Measurements from ENCODE around the gene WHAMM.
"Not testable (repeated sequence)": the region's sequence is repeated elsewhere in the genome, so short reads cannot be mapped to it uniquely, and the experiment has no call there.

Gene WHAMM

DNA sequence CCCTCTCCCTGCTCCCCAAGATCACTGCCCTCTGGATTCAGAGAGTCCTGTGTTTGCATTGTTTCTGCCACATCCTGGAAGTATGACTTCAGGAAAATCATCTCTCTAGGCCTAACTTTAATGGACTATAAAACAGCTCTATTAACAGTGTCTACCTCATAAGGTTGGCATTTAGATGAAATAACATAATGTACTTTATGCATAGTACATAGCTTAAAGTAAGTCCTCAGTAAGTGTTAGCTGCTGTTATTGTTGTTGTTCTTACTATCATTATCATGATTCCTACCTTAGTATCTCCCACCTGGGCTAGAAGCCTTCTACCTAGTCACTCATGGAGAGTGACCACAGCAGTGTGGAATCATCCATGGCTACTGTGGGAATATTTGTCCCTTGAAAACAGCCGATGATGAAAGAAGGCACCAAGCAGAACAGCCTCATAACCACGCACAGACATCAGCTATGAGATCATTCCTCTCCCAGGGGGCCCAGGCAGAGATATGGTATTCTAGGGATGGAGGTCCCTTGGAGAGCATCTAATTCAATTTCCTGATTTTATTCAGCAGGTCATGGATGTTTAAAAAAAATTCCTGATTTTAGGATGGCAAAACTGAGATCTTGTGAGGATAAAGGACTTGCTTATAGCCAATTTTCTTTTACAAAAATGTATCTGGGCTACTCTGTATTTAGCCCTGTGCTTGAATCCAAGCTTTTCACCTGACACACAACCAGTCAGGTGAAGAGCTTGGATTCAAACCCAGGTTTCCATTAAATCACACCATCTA, 5.4 kb upstream of the WHAMM start:
- DNase-seq (ENCODE audit: low read depth, low spot score) = peak; percentile 10

DNA sequence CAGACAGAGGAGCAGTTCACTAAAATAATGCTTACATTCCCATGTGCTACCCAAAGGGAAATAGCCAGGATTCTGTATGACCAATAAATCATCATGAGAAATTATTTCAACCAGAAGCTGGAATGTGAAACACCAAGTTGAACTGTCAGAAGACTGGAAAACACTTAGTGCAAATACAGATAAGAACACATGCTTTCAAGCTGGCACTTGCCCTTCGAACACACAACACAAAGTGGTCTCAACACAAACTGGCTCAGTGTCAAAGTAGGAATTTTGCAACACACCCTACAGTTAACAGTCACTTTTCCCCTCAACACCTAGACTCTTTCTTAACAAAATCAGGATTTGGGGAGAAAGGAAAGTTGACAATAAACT, 4.9 kb upstream of the WHAMM start:
- DNase-seq (ENCODE audit: low read depth, low spot score) = no peak

DNA sequence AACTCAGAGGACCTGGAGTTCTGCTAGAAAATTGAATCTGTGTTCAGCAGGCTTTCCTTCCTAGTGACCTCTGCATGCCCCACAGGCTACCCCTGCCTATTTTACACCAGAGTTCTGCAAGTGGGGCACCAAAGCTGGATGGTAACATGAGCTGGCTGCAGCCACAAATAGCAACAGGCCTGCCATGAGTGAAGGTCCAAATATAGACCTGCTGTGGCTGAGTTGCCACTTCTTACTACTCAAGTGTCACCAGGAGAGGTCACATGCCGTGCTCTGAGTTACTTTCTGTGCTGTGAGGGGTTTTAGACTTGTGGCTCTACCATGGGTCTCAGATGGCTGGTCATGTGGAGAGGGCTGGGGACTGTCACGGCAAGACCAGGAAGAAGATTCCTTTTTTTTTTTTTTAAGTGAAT, 3.4 kb upstream of the WHAMM start, which contains the start of gene FSD2:
TSS of gene FSD2 (minus strand) at position 76 of the 413 bp plus-strand sequence. CDS start 18,679 bp downstream, outside the sequence.
- DNase-seq (ENCODE audit: low read depth, low spot score) = no peak

DNA sequence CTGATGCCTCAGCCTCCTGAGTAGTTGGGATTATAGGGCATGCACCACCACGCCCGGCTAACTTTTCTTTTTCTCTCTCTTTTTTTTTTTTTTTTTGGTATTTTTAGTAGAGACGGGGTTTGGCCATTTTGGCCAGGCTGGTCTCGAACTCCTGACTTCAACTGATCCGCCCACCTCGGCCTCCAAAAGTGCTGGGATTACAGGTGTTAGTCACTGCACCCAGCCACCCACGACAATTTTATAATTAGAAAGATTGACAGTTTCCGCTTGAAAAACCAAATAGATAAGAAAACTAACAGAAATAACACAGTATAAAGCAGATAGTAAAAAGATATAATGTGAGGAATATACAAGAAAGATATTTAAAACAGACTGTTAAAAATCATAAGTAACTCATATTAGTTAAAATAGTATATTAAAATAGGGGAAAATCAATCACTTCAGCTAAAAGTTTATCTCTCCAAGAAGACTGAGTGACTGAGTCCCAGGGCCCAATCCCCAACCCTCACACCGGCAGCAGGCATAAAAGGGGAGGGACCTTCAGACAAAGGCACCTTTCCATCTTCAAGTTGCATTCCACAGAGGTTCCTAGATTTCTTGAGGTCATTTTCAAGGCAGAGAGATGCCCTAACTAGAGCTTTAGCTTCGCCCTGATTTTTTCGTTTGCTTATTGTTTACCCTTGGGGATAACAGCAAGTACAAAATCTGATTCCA, 1.4 kb upstream of the WHAMM start:
- no peak for DNase-seq (ENCODE audit: low read depth, low spot score)

DNA sequence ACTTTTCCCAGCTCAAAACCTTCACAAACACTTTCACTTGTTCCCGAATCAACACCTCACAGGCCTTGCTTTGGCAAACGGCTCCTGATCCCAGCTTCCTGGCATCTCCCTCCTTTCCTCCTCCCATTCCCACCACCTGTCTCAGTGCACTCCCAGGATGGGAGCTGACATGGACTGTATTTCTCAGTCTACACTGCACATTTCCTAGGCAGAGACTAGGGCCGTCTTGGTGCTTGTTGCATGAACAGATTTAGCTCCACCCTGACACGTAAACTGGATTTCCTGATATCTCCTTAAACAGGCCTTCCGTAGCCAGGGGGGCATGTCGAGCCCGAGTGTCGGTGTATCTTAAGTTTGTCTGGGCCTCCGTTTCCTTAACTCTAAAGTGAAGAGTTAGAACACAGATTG, 790 bp upstream of the WHAMM start:
- no peak for DNase-seq (ENCODE audit: low read depth, low spot score)

DNA sequence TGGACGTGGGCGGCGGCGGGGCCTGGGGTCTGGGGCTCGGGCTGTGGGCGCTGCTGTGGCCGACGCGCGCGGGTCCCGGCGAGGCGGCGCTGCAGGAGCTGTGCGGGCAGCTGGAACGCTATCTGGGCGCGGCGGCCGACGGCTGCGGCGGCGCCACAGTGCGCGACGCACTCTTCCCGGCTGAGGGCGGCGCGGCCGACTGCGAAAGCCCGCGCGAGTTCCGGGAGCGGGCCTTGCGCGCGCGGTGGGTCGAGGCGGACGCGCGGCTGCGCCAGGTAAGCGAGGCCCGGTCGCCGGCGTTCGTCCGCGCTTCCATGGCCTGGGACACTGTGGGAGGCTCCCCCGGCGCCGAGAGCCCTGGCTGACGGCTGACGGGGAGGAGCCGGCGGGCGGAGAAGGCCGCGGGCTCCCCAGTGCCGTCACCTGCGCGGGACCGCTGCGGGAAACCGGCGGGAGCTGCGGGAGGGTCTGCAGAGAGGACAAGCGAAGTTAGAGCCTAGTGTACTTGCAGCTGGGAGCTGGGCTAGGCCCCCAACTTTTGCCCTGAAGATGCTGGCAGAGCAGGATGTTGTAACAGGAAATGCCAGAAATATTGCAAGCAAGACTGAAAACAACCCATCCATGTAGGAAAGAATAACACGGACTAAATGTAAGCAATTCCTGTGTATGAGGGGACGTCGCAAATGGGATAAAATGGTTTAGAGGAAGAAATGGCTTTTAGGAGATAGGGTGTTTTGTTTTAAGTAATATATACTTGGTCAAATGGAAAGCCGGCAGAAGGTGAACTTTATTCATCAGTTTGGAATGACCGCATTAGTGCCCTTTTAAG, 847 bp downstream of the WHAMM start:
- DNase-seq (ENCODE audit: low read depth, low spot score) = peak; percentile 81

DNA sequence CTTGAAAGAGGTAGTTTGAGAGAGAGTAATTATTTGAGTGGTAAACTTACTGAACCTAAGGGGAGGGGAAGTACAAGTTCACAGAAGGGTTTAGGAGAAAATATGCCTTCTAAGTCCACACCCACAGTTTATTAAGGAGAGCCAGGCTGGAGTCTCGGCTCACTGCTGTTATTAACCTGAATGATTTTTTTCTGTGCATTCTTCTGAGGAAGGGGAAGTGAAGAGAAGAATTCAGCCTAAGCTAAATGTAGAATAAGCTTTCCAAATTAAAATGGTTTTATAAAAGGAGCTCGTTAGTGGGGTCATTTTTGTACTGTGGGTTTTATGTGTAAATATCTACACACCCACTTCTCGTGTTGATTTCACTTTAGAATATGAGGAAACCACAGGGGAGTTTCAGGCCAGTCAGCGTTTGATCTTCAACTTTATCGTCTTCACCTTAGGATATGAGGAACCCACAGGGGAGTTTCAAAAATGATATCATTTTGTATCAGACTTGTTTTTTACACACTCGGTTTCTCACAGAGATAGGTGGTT, 1.5 kb downstream of the WHAMM start:
- peak; percentile 31 for DNase-seq (ENCODE audit: low read depth, low spot score)

DNA sequence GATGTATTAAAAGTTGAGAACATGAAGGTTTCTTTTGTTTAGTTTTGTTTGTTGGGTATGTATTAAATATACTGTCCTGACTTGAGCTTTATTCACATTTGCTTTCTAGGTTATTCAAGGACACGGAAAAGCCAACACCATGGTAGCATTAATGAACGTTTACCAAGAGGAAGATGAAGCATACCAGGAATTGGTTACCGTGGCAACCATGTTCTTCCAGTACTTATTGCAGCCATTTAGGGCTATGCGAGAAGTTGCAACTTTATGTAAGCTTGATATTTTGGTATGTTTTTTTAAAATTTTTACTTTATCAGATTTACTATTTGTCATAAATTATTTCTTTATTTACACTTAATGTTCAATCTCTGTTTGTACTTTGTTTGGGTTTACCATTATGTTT, 3.6 kb downstream of the WHAMM start:
- no peak for DNase-seq (ENCODE audit: low read depth, low spot score)

DNA sequence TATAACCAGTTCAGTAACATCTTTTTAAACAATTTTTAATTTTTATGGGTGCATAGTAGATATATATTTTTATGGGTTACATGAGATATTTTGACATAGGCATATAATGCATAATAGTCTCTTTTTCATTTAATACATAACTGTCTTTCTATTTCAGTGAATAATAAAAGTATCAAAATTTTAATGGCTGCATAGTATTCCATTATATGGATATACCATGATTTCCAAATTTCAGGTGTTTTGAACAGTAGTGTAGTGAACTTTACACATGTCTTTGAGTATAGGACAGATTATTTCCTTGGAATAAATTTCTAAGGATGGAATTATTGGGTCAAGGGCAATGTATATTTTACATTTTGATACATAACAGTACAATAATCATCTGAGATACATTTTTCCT, 10.7 kb downstream of the WHAMM start:
- DNase-seq (ENCODE audit: low read depth, low spot score) = no peak

DNA sequence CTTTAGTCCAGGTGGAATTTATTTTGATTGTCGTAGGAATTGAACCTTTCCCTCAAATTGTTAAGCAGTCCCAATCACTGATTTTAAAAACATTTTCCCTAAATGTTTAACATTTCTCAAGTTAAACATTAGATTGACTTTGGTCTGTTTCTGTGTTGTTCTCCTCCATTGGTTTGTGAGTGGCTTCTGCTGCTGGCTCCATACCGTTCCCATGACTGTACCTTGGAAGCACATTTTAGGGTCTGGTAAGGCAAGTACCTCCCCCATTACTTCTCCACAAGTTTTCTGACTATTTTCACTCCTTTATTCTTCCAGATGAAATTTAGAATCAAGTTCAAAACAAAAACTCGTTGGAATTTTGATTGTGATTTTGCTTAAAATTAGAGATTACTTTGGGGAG, 12.0 kb downstream of the WHAMM start:
- DNase-seq (ENCODE audit: low read depth, low spot score) = peak; percentile 38

DNA sequence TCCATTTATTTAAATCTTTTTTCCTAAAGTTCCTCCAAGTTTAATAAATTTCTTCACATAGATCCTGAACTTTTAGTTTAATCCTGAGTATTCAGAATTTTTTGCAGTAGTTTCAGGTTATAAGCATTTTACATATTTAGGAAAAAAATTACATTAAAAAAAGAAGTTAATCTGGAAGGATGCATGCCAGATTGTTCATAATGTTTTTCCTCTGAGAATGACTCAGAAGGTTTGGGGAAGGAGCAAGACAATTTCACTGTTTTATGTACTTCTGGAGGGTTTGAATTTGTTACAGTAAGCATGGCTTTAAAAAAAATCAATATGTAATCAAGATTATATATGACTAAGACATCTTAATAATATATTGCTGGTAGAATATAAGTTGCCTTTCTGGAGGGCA, 12.4 kb downstream of the WHAMM start:
- not testable (repeated sequence) for DNase-seq (ENCODE audit: low read depth, low spot score)

DNA sequence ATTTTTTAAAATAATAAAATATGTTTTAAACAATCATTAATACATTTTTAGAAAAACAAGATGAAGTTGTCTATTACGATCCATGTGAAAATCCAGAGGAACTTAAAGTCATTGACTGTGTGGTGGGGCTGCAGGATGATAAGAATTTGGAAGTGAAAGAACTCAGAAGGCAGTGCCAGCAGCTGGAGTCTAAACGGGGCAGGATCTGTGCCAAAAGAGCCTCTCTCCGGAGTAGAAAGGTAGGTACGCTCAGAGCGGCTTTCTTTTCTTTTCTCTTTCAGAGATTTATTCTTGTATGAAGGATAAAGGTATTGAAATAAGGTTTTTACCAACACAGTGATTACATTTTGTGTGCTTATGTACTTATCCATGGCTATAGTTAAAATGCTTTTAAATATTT, 13.6 kb downstream of the WHAMM start:
- DNase-seq (ENCODE audit: low read depth, low spot score) = no peak

DNA sequence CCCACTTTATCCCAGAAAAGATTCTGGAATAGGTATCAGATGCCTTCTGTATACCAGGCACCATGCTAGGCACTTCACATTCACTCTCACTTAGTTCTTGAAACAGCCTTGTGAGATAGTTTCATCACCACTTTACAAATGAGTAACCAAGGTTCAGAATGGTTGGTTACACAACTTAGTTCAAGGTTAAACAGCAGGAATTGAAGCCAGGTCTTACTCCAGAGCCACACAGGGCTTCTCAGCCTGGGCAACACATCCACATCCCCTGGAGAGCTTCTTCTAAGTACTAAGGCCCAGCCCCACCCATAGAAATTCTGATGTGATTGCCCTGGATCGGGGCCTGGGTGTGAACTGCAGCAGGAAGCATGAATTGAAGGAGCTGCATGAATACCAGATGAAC, 18.6 kb downstream of the WHAMM start:
- DNase-seq (ENCODE audit: low read depth, low spot score) = no peak

DNA sequence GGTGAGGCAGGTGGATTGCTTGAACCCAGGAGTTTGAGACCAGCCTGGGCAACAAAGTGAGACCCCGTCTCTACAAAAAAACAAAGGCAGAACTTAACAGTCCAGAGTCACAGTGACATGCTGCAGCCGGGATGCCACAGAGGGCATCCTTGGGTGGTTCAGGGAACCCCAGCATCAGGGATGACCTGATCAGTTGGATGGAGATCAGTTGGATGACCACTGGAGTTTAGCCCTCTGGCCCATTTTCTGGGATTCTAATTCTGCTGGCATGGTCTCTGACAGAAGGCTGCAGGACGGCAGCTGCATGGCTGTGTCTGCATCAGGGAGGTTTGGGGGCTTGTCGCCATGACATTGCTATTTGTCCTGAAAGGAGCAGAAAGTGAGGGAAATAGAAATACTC, 19.8 kb downstream of the WHAMM start:
- no peak for DNase-seq (ENCODE audit: low read depth, low spot score)

DNA sequence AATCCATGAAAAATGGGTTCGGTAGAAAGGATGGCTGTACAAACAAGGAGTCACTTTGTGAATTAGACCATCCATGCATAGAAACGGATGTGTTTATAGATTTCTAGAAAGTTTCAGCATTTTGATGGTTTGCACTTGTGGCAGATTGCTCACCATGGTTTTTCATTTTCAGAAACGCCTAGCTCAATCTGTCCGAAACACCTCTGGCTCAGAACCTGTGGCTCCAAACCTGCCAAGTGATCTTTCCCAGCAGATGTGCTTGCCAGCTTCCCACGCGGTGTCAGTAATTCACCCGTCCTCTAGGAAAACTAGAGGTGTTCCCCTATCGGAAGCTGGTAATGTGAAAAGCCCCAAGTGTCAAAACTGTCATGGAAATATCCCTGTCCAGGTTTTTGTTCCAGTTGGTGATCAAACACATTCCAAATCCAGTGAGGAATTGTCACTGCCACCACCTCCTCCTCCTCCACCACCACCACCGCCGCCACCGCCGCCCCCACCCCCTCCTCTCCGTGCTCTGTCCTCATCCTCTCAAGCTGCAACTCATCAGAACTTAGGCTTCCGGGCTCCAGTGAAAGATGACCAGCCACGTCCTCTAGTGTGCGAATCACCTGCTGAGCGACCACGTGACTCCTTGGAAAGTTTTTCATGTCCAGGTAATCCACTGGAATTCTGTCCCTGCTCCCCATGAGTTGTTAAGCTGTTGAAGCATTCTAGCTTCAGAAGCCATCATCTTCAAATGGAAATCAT, 21.2 kb downstream of the WHAMM start:
- no peak for DNase-seq (ENCODE audit: low read depth, low spot score)

DNA sequence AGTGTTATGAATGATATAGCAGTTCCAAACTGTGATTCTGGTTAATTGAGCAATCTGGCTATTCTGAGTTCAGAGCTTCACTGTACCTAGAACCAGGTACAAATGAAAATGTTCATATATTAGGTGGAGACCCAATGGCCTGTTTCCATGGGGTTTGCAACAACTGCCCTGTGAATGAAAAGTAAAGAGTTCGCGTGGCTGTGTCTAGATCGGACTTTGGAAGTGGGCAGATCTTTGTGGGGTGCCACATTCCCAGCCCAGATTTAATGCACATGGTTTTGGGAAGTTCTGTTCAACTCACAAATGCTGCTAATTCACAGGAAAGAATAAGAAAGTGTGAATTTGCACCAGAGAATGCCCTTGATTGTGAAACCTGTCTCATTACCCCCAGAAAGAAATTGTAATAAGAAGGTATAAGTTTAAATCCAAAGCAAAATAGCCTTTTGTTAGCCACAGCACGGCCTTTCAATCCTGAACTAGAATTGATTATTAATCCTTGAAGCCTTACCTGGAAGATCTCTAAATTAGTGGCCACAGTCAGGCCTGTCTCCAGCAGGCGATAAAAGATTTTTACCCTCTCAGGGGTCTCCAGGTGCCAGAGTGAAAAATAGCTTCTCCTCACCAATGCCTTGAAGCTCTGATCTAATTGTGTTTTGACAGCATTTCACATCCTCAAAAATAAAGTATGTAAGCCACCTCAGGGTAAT, 22.6 kb downstream of the WHAMM start:
- no peak for DNase-seq (ENCODE audit: low read depth, low spot score)

DNA sequence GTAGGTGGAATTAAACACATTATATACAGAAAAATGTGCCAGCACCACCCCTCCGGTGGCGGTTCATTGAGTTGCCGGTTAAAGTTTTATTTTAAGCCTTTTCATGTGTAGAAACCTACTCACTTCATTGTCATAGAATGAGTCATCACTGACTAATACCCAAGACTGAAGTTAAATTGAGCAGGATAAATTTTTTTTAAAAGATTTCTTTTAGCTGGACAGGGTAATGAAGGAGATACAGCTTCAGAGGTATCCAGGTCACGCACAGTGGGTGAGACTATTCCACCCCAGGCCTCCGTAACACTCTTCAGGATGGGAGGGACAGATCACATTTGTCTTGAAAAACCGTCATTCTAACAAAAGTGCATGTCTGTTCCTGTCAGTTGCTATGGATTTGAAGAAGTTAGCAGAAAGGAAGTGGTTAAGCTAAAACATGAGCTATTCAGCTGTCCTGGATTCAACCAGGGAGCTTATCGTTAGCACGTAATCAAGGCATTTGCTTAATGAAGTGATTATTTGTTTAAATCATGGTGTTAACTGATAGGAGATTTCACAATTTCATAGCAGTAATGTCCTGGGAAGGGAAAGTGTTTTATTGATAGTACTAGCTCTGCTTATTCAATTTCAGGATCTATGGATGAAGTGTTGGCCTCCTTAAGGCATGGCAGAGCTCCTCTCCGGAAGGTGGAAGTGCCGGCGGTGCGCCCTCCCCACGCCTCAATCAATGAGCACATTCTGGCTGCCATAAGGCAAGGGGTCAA, 23.4 kb downstream of the WHAMM start:
- DNase-seq (ENCODE audit: low read depth, low spot score) = peak; percentile 88

DNA sequence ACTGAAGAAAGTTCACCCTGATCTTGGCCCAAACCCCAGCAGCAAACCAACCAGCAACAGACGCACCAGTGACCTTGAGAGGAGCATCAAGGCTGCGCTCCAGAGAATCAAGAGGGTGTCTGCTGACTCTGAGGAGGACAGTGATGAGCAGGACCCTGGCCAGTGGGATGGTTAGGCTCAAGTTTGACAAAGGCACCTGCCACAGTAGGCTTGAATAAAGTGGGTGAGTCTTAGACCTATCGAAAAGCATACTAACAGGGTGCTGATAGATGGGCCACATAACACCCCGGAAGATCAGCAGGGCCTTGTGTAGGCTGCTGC, 23.9 kb downstream of the WHAMM start:
- no peak for DNase-seq (ENCODE audit: low read depth, low spot score)

DNA sequence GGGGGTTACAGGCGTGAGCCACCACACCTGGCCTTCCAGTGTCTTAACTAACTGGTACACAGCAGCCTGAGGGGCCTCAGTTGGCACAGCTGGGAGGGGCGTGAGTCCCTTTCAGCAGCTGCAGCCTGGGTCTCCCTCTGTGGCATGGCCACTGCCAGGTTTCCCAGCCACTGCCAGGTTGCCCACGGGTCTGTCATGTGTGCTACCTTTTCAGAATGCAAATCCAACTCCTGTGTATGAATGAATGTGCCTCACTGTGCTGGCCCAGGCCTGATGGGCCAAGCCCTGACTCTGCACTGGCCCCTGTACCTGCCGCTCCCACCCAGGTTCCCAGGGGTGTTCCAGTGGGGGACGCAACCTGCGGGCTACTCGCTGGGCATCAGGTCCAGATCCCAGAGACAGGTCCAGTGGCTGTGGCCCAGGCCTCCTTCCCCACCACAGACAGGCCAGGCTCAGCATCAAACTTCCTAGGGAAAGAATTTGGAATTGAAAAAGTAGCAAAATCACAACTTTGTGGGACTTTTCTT, 26.0 kb downstream of the WHAMM start:
- DNase-seq (ENCODE audit: low read depth, low spot score) = no peak
